HUES64 (cell line): Measurements from ENCODE around the gene CACNG1.

Source experiments
- H3K27ac ChIP-seq: 2 replicates; pipeline ENCODE4 v1.7.0; 2013; ENCODE audit warnings: low read depth, low read length, inconsistent platforms
- H3K27me3 ChIP-seq: 2 replicates; pipeline ENCODE4 v1.6.1; 2013; ENCODE audit warnings: mild to moderate bottlenecking, low read length; ENCODE audit not compliant: insufficient read depth
- H3K36me3 ChIP-seq: 2 replicates; pipeline ENCODE4 v1.6.1; 2013; ENCODE audit warnings: mild to moderate bottlenecking, low read length; ENCODE audit not compliant: insufficient read depth
- H3K4me1 ChIP-seq: 2 replicates; pipeline ENCODE4 v1.6.1; 2013; ENCODE audit warnings: mild to moderate bottlenecking, low read length, moderate library complexity; ENCODE audit not compliant: insufficient read depth
- H3K4me3 ChIP-seq: 2 replicates; pipeline ENCODE4 v1.5.1; 2013; ENCODE audit warnings: mild to moderate bottlenecking, low read length, moderate library complexity
- H3K9ac ChIP-seq: 2 replicates; pipeline ENCODE4 v1.6.1; 2013; ENCODE audit warnings: mild to moderate bottlenecking, low read depth, low read length
- H3K9me3 ChIP-seq: 2 replicates; pipeline ENCODE4 v1.6.1; 2013; ENCODE audit warnings: low read depth, low read length; ENCODE audit not compliant: insufficient read depth

Gene CACNG1

DNA sequence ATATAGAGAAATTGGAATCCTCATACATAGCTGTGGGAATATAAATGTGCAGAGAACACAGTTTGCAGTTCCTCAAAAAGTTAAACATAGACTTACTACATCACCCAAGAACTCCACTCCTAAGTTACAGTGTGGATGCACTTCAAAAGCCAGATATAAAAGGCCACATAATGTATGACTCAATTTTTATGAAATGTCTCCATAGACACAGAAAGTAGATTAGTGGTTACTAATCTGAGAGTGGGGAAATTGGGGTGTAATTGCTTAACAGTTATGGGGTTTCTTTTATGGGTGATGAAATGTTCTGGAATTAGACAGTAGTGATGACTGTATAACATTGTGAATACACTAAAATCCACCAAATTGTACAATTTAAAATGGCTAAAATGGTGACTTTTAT lies 60.9 kb downstream of the CACNG1 start:
- no peaks in the 10 kb centered on the region for H3K27me3 ChIP-seq
- no peaks in the 10 kb centered on the region for H3K4me1 ChIP-seq
- no peak overlapping the region for H3K4me3 ChIP-seq
- peaks cover 42% of the 10 kb centered on the region for H3K36me3 ChIP-seq
- no peak overlapping the region for H3K9ac ChIP-seq
- H3K27ac ChIP-seq, result no peak overlapping the region
- no peaks in the 10 kb centered on the region for H3K9me3 ChIP-seq
